H9 (cell line): ENCODE measurements around the gene PPP1R14B. TPM values are rescaled to one million over a fixed set of nuclear protein-coding genes. Genes with fewer than 3 reads are reported as not detected.

Source experiments
- DNase-seq: peaks from one replicate; pipeline ENCODE4 v3.0.0-alpha.2; 2017
- H2AFZ ChIP-seq: one replicate; pipeline ENCODE4 v1.6.1; 2013; ENCODE audit warnings: mild to moderate bottlenecking, low read length, control low read depth, moderate library complexity
- H2AK5ac ChIP-seq: 2 replicates; pipeline ENCODE4 v1.6.1; 2013; ENCODE audit warnings: low read length, control low read depth, mixed read lengths; ENCODE audit not compliant: insufficient read length
- H2BK120ac ChIP-seq: one replicate; pipeline ENCODE4 v1.6.1; 2013; ENCODE audit warnings: low read depth, mild to moderate bottlenecking, low read length, control low read depth, inconsistent platforms; ENCODE audit not compliant: poor library complexity, severe bottlenecking
- H2BK12ac ChIP-seq: 2 replicates; pipeline ENCODE4 v1.6.1; 2013; ENCODE audit warnings: low read length, control low read depth, mixed read lengths, low read depth; ENCODE audit not compliant: insufficient read length
- H2BK15ac ChIP-seq: 2 replicates; pipeline ENCODE4 v1.6.1; 2013; ENCODE audit warnings: low read depth, low read length, control low read depth
- H2BK20ac ChIP-seq: one replicate; pipeline ENCODE4 v1.6.1; 2013; ENCODE audit warnings: low read depth, mild to moderate bottlenecking, low read length, control low read depth, inconsistent platforms; ENCODE audit not compliant: poor library complexity, severe bottlenecking
- H2BK5ac ChIP-seq: 2 replicates; pipeline ENCODE4 v1.6.1; 2013; ENCODE audit warnings: low read length, control low read depth, mixed read lengths; ENCODE audit not compliant: insufficient read length
- H3K14ac ChIP-seq: 2 replicates; pipeline ENCODE4 v1.6.1; 2013; ENCODE audit warnings: low read length, control low read depth; ENCODE audit not compliant: insufficient read depth
- H3K18ac ChIP-seq: 2 replicates; pipeline ENCODE4 v1.6.1; 2013; ENCODE audit warnings: low read depth, mild to moderate bottlenecking, mixed read lengths, low read length, control low read depth; ENCODE audit not compliant: insufficient read length
- H3K23ac ChIP-seq: 2 replicates; pipeline ENCODE4 v1.6.1; 2013; ENCODE audit warnings: low read length, control low read depth, mixed read lengths, low read depth; ENCODE audit not compliant: insufficient read length
- H3K23me2 ChIP-seq: 2 replicates; pipeline ENCODE4 v1.6.1; 2013; ENCODE audit warnings: low read depth, mild to moderate bottlenecking, mixed read lengths, low read length, control low read depth; ENCODE audit not compliant: insufficient read length, poor library complexity, severe bottlenecking
- H3K27ac ChIP-seq: 2 replicates; pipeline ENCODE4 v1.5.1; 2013; ENCODE audit warnings: low read length, control low read depth, mixed read lengths, low read depth; ENCODE audit not compliant: insufficient read length
- H3K27me3 ChIP-seq: 2 replicates; pipeline ENCODE4 v1.6.1; 2013; ENCODE audit warnings: low read length, control low read depth, inconsistent platforms; ENCODE audit not compliant: insufficient read depth
- H3K4ac ChIP-seq: 2 replicates; pipeline ENCODE4 v1.6.1; 2013; ENCODE audit warnings: low read depth, mild to moderate bottlenecking, control low read depth, inconsistent platforms, low read length, moderate library complexity
- H3K4me1 ChIP-seq: 2 replicates; pipeline ENCODE4 v1.6.1; 2013; ENCODE audit warnings: low read length, control low read depth, inconsistent platforms; ENCODE audit not compliant: insufficient read depth
- H3K4me2 ChIP-seq: 2 replicates; pipeline ENCODE4 v1.6.1; 2013; ENCODE audit warnings: low read length, control low read depth, mixed read lengths; ENCODE audit not compliant: insufficient read length, insufficient read depth
- H3K56ac ChIP-seq: 2 replicates; pipeline ENCODE4 v1.6.1; 2013; ENCODE audit warnings: low read depth, mild to moderate bottlenecking, mixed read lengths, low read length, control low read depth; ENCODE audit not compliant: insufficient read length
- H3K79me1 ChIP-seq: 2 replicates; pipeline ENCODE4 v1.6.1; 2013; ENCODE audit warnings: low read depth, mild to moderate bottlenecking, moderate library complexity, low read length, control low read depth, inconsistent platforms; ENCODE audit not compliant: insufficient read depth, poor library complexity, severe bottlenecking
- H3K79me2 ChIP-seq: 2 replicates; pipeline ENCODE4 v1.6.1; 2013; ENCODE audit warnings: low read length, control low read depth, inconsistent platforms; ENCODE audit not compliant: insufficient read depth
- H3K9ac ChIP-seq: 2 replicates; pipeline ENCODE4 v1.6.1; 2013; ENCODE audit warnings: low read length, control low read depth, mixed read lengths; ENCODE audit not compliant: insufficient read length; ENCODE audit errors: extremely low read depth
- H3K9me3 ChIP-seq: one replicate; pipeline ENCODE4 v1.6.1; 2013; ENCODE audit warnings: low read depth, low read length, inconsistent platforms; ENCODE audit not compliant: control insufficient read depth
- H3T11ph ChIP-seq: one replicate; pipeline ENCODE4 v1.6.1; 2013; ENCODE audit warnings: mild to moderate bottlenecking, low read length, control low read depth, inconsistent platforms
- H4K20me1 ChIP-seq: one replicate; pipeline ENCODE4 v1.6.1; 2013; ENCODE audit not compliant: control insufficient read depth, insufficient read length, insufficient read depth
- H4K5ac ChIP-seq: 2 replicates; pipeline ENCODE4 v1.6.1; 2013; ENCODE audit warnings: low read depth, mild to moderate bottlenecking, mixed read lengths, low read length, control low read depth; ENCODE audit not compliant: insufficient read length
- H4K8ac ChIP-seq: replicated peaks from 2 replicates; pipeline ENCODE4 v1.6.1; 2013; ENCODE audit warnings: low read length, control low read depth, mixed read lengths, low read depth; ENCODE audit not compliant: insufficient read length
- H4K91ac ChIP-seq: 2 replicates; pipeline ENCODE4 v1.6.1; 2013; ENCODE audit warnings: low read depth, mild to moderate bottlenecking, moderate library complexity, mixed read lengths, low read length, control low read depth; ENCODE audit not compliant: insufficient read length
- H3K27ac Mint-ChIP-seq, 3 experiments: 2 replicates in 2 of 3; 3 replicates in 1 of 3; pipeline ENCODE4 v1.8.0; 2020 to 2021; ENCODE audit warnings: mixed read lengths in 3 of 3, mild to moderate bottlenecking in 1 of 3, moderate library complexity in 1 of 3
- H3K27me3 Mint-ChIP-seq: 2 replicates; pipeline ENCODE4 v1.8.0; 2021; ENCODE audit warnings: low read depth, mild to moderate bottlenecking, moderate library complexity, mixed read lengths
- H3K36me3 Mint-ChIP-seq, 3 experiments: 2 replicates in 2 of 3; 3 replicates in 1 of 3; pipeline ENCODE4 v1.8.0; 2020 to 2021; ENCODE audit warnings: low read depth in 3 of 3, mixed read lengths in 3 of 3; ENCODE audit not compliant: insufficient read depth in 1 of 3
- H3K4me1 Mint-ChIP-seq, 2 experiments: 2 replicates each; pipeline ENCODE4 v1.8.0; 2020; ENCODE audit warnings: mixed read lengths in 2 of 2
- H3K4me3 Mint-ChIP-seq, 2 experiments: 2 replicates in 1 of 2; 3 replicates in 1 of 2; pipeline ENCODE4 v1.8.0; 2020 to 2021; ENCODE audit warnings: mild to moderate bottlenecking in 2 of 2, mixed read lengths in 2 of 2, moderate library complexity in 1 of 2
- H3K9me3 Mint-ChIP-seq, 2 experiments: 2 replicates in 1 of 2; 3 replicates in 1 of 2; pipeline ENCODE4 v1.8.0; 2020; ENCODE audit warnings: mild to moderate bottlenecking in 2 of 2, mixed read lengths in 2 of 2, moderate library complexity in 1 of 2
- CTCF ChIP-seq: fragments of 200-600 bp; sonication (generic); conservative IDR thresholded peaks from 3 replicates; pipeline ENCODE4 v1.8.0; 2021; ENCODE audit warnings: antibody characterized with exemption, mild to moderate bottlenecking
- WGBS: extraction: QIAGEN DNeasy Blood & Tissue Kit; methylation state at CpG from one replicate; pipeline ENCODE4 v1.1.7; 2013; ENCODE audit warnings: missing lambda C conversion rate, low lambda C conversion rate, mixed read lengths; ENCODE audit not compliant: insufficient read length; ENCODE audit errors: extremely low coverage; 5-methylcytosine and 5-hydroxymethylcytosine counted together
- total RNA-seq: library from RNA; stranded (reverse); gene quantifications from 2 replicates; pipeline ENCODE4 v1.2.1, GENCODE V29; 2021

PPP1R14B gene
- total RNA-seq, 1 experiment from 2014 or later = 358 TPM

GRCh38 chr11:64296236-64296635 is 49.5 kb upstream of the PPP1R14B start:
- Mint-ChIP-seq H3K4me3 (peak overlapping the region in 1 of 2 experiments; percentile 50; a peak in 2 of 5 replicates), H3K27ac (no peak overlapping the region), H3K9me3 (peaks cover 0 to 3% of the 10 kb centered on the region in 2 experiments; a peak in 2 of 5 replicates), H3K4me1 (peaks cover 8 to 25% of the 10 kb centered on the region in 2 experiments; a peak in 3 of 4 replicates), H3K27me3 (peaks cover 93% of the 10 kb centered on the region), H3K36me3 (no peaks in the 10 kb centered on the region; a peak in 1 of 7 replicates)
- peaks cover 88% of the 10 kb centered on the region for H3K27me3 ChIP-seq
- no peak overlapping the region for H3K23ac ChIP-seq
- H3K9ac ChIP-seq = no peak overlapping the region
- H2AFZ ChIP-seq = no peak overlapping the region
- H2BK5ac ChIP-seq = no peak overlapping the region
- H3K27ac ChIP-seq = no peak overlapping the region
- H3T11ph ChIP-seq = no peak overlapping the region
- H3K14ac ChIP-seq = no peak overlapping the region
- H2BK12ac ChIP-seq = no peak overlapping the region
- no peak overlapping the region for H3K4me2 ChIP-seq
- no peak overlapping the region for H3K4ac ChIP-seq
- no peak overlapping the region for H3K56ac ChIP-seq
- H4K91ac ChIP-seq = no peak overlapping the region
- DNase-seq = no peak
- no peaks in the 10 kb centered on the region for H3K79me2 ChIP-seq
- no peaks in the 10 kb centered on the region for H3K79me1 ChIP-seq
- TF ChIP-seq CTCF = no peak
- no peaks in the 10 kb centered on the region for H4K20me1 ChIP-seq
- peaks cover 15% of the 10 kb centered on the region for H3K23me2 ChIP-seq
- H2BK15ac ChIP-seq = no peak overlapping the region
- H3K4me1 ChIP-seq = no peaks in the 10 kb centered on the region
- H2BK120ac ChIP-seq = no peak overlapping the region
- H4K5ac ChIP-seq = no peak overlapping the region
- no peak overlapping the region for H2AK5ac ChIP-seq
- WGBS = no CpG with 5 or more reads among the region's 1 CpG
- H2BK20ac ChIP-seq = no peak overlapping the region
- no peak overlapping the region for H3K18ac ChIP-seq
- no peaks in the 10 kb centered on the region for H3K9me3 ChIP-seq
- no peak overlapping the region for H4K8ac ChIP-seq
